GM13976 (cell line): ENCODE data around the gene MATN3.

ENCODE experiments used
- DNase-seq: peaks from one replicate; pipeline ENCODE4 v3.0.0; 2012; ENCODE audit warnings: low spot score
- CTCF ChIP-seq: IDR thresholded peaks from 2 replicates; pipeline ENCODE4 v1.5.1; 2012; ENCODE audit warnings: borderline replicate concordance, mild to moderate bottlenecking; ENCODE audit not compliant: insufficient read depth; ENCODE audit errors: extremely low read depth, missing control alignments, control extremely low read depth
- in situ Hi-C: fragments of 300-500 bp; cut with MboI; formaldehyde crosslinking; loops from one replicate; pipeline ENCODE4 v1.12.0; 2022; ENCODE audit warnings: low sequenced_read_pairs, mixed read lengths, inconsistent platforms; ENCODE audit not compliant: unreplicated experiment

Gene MATN3

GRCh38 chr2:20035955-20036666 is 23.6 kb upstream of the MATN3 start:
- DNase-seq: no peak
- in situ Hi-C loops: no loop called here
- no peak for TF ChIP-seq CTCF

GRCh38 chr2:20034821-20035220 is 22.4 kb upstream of the MATN3 start:
- in situ Hi-C loops: no loop called here
- DNase-seq: no peak
- TF ChIP-seq CTCF: no peak

GRCh38 chr2:20034218-20034617 is 21.8 kb upstream of the MATN3 start:
- no peak for TF ChIP-seq CTCF
- in situ Hi-C loops: no loop called here
- DNase-seq: no peak

GRCh38 chr2:20033322-20033721 is 20.9 kb upstream of the MATN3 start:
- DNase-seq: no peak
- TF ChIP-seq CTCF: no peak
- in situ Hi-C loops: no loop called here

GRCh38 chr2:20030224-20030623 is 17.8 kb upstream of the MATN3 start:
- no peak for TF ChIP-seq CTCF
- DNase-seq: no peak
- in situ Hi-C loops: no loop called here

- no peak for DNase-seq
- no peak for TF ChIP-seq CTCF
- in situ Hi-C loops: no loop called here
Observed at GRCh38 chr2:20027705-20028434, 15.4 kb upstream of the MATN3 start.
